Colonic mucosa (tissue), 4 donors: Measurements from ENCODE around the gene HIC1. TPM values are rescaled to one million over a fixed set of nuclear protein-coding genes. Genes with fewer than 3 reads are reported as not detected.

Experiments used
- DNase-seq: peaks from one replicate; pipeline ENCODE4 v3.0.0-alpha.2; 2020
- H3K27ac ChIP-seq: fragments of 200-600 bp; one replicate; pipeline ENCODE4 v1.8.0; 2021
- H3K27me3 ChIP-seq: fragments of 200-600 bp; one replicate; pipeline ENCODE4 v1.8.0; 2021
- H3K36me3 ChIP-seq: fragments of 200-600 bp; one replicate; pipeline ENCODE4 v1.8.0; 2021
- H3K4me1 ChIP-seq: fragments of 200-600 bp; one replicate; pipeline ENCODE4 v1.8.0; 2021; ENCODE audit warnings: mild to moderate bottlenecking
- H3K4me3 ChIP-seq: fragments of 200-600 bp; one replicate; pipeline ENCODE4 v1.8.0; 2021
- H3K9ac ChIP-seq, 2 donors: one replicate each; pipeline ENCODE4 v1.7.0; 2013; ENCODE audit warnings: control low read depth in 2 of 2, low read depth in 2 of 2, low read length in 2 of 2
- H3K9me3 ChIP-seq: fragments of 200-600 bp; one replicate; pipeline ENCODE4 v1.8.0; 2021
- CTCF ChIP-seq: fragments of 200-600 bp; IDR thresholded peaks from one replicate; pipeline ENCODE4 v1.8.0; 2022; ENCODE audit warnings: antibody characterized with exemption, mild to moderate bottlenecking
- intact Hi-C: fragments of 100-400 bp; cut with DNase I; formaldehyde crosslinking; loops from one replicate; pipeline ENCODE4 v1.14.1; 2022
- total RNA-seq, 2 donors: library from RNA; stranded (reverse); fragmentation: NEBNext Ultra II Directional in 1 of 2; extraction: Animal tissue kit (Norgen Biotek cat#: 25700) in 1 of 2; gene quantifications; one replicate each; pipeline ENCODE4 v1.2.1, GENCODE V29; 2021
- donor health status: healthy.
- donor health status: DM: no; HTN: no; CAD: no.
- donor health status: DM: no; HTN: no; CAD: no.

Gene HIC1
- total RNA-seq, 2 donors from 2014 or later: 7.0 to 11.2 TPM

GRCh38 chr17:2040219-2040827, 14.6 kb upstream of the HIC1 start:
- peaks cover 9% of the 10 kb centered on the region for H3K4me1 ChIP-seq
- no peaks in the 10 kb centered on the region for H3K27me3 ChIP-seq
- intact Hi-C loops: no loop called here
- no peak overlapping the region for H3K9ac ChIP-seq
- no peaks in the 10 kb centered on the region for H3K9me3 ChIP-seq
- no peak overlapping the region for H3K4me3 ChIP-seq
- H3K36me3 ChIP-seq: no peaks in the 10 kb centered on the region
- no peak for DNase-seq
- no peak for TF ChIP-seq CTCF
- H3K27ac ChIP-seq: no peak overlapping the region

- Histone ChIP-seq H3K27me3 (no peaks in the 10 kb centered on the region), H3K9ac (peak overlapping the region; percentile 96 to 97), H3K4me1 (peaks cover 9% of the 10 kb centered on the region), H3K9me3 (no peaks in the 10 kb centered on the region), H3K27ac (peak overlapping the region; percentile 58), H3K4me3 (peak overlapping the region; percentile 67), H3K36me3 (no peaks in the 10 kb centered on the region)
- intact Hi-C loops: no loop called here
- DNase-seq: no peak
- no peak for TF ChIP-seq CTCF
These were observed 13.9 kb upstream of the HIC1 start for GRCh38 chr17:2040942-2041560.

- H3K36me3 ChIP-seq: no peaks in the 10 kb centered on the region
- no peaks in the 10 kb centered on the region for H3K9me3 ChIP-seq
- TF ChIP-seq CTCF: peak; percentile 35
- H3K4me1 ChIP-seq: peaks cover 9% of the 10 kb centered on the region
- peak within 1 kb of the TSS; percentile 58 for H3K27ac ChIP-seq
- DNase-seq: peak; percentile 97
- peak within 1 kb of the TSS; percentile 67 for H3K4me3 ChIP-seq
- intact Hi-C loops: no loop called here
- no peaks in the 10 kb centered on the region for H3K27me3 ChIP-seq
- H3K9ac ChIP-seq: peak within 1 kb of the TSS; percentile 96 to 97
These were observed 13.1 kb upstream of the HIC1 start, which contains the start of gene OVCA2 for GRCh38 chr17:2041561-2042389. Gene OVCA2 (plus strand): TSS chr17:2042022. CDS start chr17:2042048, 26 bp downstream.

GRCh38 chr17:2042390-2042847, 12.5 kb upstream of the HIC1 start:
- H3K9ac ChIP-seq: peak overlapping the region; percentile 96 to 97
- no peaks in the 10 kb centered on the region for H3K9me3 ChIP-seq
- H3K27ac ChIP-seq: peak overlapping the region; percentile 58
- no peak for TF ChIP-seq CTCF
- DNase-seq: no peak
- intact Hi-C loops: no loop called here
- H3K4me1 ChIP-seq: peaks cover 9% of the 10 kb centered on the region
- H3K27me3 ChIP-seq: no peaks in the 10 kb centered on the region
- no peaks in the 10 kb centered on the region for H3K36me3 ChIP-seq
- peak overlapping the region; percentile 67 for H3K4me3 ChIP-seq

- Histone ChIP-seq H3K36me3 (no peaks in the 10 kb centered on the region), H3K4me3 (peak overlapping the region; percentile 67), H3K9ac (peak overlapping the region in 1 of 2 donors; percentile 97), H3K9me3 (no peaks in the 10 kb centered on the region), H3K4me1 (peaks cover 9% of the 10 kb centered on the region), H3K27me3 (no peaks in the 10 kb centered on the region), H3K27ac (no peak overlapping the region)
- intact Hi-C loops: no loop called here
- no peak for TF ChIP-seq CTCF
- DNase-seq: no peak
These were observed 12.0 kb upstream of the HIC1 start for GRCh38 chr17:2042933-2043332.
